H54 (cell line): ENCODE data around the gene AK4.
"Not testable (repeated sequence)": the region's sequence is repeated elsewhere in the genome, so short reads cannot be mapped to it uniquely, and the experiment has no call there.

Experiments
- DNase-seq: peaks from one replicate; pipeline ENCODE4 v3.0.0; 2011; ENCODE audit warnings: low spot score, mixed read lengths; ENCODE audit not compliant: insufficient read length
- FAIRE-seq: peaks from 3 replicates; lab custom pipeline; 2011; peaks lifted over from hg19 to GRCh38; lab: Jason Lieb, UNC
- POLR2A ChIP-seq: IDR thresholded peaks from 2 replicates; pipeline ENCODE4 v1.6.1; 2011; ENCODE audit warnings: low read depth, mild to moderate bottlenecking, low read length

Gene AK4

DNA sequence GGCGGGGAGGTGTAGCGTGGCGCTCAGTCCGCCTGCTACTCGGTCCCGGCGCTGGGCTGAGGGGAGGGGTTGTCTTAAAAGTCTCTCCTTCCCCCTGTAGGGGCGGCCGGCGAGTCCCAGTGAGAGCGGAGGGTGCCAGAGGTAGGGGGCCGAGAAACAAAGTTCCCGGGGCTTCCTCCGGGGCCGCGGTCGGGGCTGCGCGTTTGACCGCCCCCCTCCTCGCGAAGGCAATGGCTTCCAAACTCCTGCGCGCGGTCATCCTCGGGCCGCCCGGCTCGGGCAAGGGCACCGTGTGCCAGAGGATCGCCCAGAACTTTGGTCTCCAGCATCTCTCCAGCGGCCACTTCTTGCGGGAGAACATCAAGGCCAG is at the start of gene AK4:
Gene AK4, plus strand, starts transcription at position 26 of the 370 bp plus-strand sequence. Its CDS starts 205 bp downstream, at position 231.
- FAIRE-seq, result not testable (repeated sequence)

DNA sequence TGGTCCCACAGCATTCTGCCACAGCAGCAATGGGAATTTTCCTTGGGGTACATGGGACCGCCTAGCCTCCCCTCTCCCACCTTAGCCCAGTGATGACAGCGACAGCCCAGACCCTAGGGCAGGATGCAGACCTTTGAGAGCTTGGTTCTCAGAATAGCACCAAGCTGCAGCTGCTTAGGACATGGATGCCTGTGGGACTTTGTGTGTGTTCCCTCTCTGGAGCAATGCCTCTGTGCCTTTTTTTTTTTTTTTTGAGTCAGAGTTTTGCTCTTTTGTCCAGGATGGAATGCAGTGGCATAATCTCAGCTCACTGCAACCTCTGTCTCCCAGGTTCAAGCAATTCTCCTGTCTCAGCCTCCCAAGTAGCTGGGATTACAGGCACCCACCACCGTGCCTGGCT is 44.2 kb upstream of the AK4 start:
- DNase-seq (no peak), FAIRE-seq (no peak)
- TF ChIP-seq POLR2A, result no peak

More for the DNA sequence above, at the start of gene AK4:
- DNase-seq, result not testable (repeated sequence)

DNA sequence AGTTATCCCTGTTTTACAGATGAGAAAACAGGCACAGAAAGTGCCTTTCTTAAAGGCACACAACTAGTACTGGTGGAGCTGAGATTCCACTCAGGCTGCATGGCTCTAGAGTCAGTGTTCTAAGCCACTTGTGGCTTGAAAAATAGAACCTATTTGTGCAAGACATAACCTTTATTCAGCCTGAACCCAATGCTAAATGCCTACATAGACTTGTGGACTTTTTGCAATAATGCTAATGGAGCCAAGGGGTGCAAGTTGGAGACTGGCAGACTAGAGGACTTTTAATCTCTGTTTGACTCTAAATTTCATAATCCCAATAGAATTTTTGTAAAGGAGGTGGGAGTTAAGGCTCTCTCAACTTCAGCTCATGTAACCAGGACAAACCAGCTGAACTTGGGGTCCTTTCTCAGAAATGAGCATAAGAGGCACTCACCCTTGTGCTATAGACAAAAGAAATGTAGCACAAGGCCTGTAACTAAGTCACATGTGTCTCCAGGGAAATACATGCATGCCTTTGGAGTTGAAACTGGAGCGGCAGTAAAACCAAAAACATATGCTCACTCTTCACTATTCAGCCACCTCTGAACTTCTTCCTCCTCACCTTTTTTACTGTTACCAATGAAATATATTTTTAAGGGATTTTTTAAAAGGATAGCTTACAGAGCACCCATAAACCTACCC is 43.0 kb upstream of the AK4 start:
- FAIRE-seq, result no peak
- no peak for DNase-seq
- TF ChIP-seq POLR2A, result no peak

DNA sequence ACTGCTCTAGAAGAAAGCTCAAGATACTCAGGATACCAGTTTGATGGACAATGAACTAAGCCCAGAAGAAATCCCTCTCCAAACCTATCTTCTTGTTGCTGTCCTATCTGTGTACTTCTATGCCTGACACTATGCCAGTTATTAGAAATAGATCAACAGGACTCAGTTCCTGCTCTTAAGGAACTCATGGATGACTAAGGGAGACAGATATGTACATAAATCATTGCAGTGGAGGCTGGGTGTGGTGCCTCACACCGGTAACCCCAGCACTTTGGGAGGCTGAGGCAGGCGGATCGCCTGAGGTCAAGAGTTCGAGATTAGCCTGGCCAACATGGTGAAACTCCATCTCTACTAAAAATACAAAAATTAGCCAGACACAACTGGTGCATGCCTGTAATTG is 42.4 kb upstream of the AK4 start:
- DNase-seq (no peak), FAIRE-seq (no peak)
- no peak for TF ChIP-seq POLR2A

DNA sequence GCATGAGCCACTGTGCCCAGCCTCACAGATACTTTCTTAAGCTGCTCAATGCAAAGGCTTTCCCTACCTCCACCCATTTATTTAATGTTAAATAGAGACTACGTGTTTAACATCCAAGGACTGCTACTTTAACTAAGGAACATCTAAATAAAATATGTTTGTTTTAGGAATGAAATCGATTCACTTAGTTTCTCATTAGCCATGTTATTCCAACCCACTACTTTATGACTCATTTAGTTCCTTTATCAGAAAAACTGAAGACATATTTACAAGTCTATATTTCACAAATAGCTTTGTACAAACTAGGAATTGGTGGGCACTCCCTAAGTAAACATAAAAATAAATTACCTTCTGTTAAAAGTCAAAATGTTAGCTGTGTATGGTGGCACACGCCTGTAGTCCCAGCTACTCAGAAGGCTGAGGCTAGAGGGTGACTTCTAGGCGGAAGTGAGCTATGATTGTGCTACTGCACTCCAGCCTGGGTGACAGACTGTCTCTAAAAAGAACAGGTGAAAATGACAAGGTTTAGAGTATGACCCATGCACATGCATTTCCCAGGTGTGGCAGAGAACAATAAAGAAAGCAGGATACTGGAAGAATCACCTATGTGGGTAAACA is 39.9 kb upstream of the AK4 start:
- no peak for TF ChIP-seq POLR2A
- FAIRE-seq, result no peak
- DNase-seq, result no peak

DNA sequence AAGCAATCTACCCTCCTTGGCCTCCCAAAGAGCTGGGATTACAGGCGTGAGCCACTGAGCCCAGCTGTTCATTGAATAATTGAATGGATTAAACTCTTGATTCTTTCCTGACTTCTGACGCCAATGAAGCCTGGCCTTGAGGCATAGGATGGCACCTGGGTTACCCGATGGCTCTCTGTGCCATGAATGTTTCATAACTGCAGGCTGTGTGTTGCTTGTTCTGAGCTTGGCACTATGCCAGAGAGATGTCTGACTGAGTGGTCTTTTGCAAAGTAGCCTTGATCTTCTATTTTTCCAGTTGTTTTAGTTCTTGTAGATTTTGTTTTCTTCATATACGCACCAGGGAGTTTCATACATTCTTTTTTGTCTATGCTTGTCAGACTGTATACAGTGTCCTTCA is 38.5 kb upstream of the AK4 start:
- no peak for TF ChIP-seq POLR2A
- FAIRE-seq (no peak), DNase-seq (no peak)

DNA sequence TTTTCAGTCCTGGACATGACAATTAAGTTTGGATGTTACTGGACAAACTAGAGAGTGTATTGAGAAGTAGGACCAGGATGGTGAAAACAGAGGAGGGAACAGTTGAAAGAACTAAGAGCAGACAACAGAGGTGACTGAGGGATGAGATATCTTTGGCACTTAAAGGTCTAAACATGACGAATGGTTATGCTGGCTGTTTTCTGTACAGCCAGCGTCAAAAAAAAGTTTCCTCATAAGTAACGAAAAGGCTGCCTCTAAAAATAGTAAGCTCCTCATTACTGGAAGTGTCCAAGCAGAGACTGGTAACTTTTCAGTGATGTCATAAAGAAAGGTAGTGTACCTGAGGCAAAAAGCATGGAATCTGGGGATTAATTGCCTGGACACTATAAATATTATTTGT is 35.2 kb upstream of the AK4 start:
- DNase-seq (no peak), FAIRE-seq (no peak)
- no peak for TF ChIP-seq POLR2A

DNA sequence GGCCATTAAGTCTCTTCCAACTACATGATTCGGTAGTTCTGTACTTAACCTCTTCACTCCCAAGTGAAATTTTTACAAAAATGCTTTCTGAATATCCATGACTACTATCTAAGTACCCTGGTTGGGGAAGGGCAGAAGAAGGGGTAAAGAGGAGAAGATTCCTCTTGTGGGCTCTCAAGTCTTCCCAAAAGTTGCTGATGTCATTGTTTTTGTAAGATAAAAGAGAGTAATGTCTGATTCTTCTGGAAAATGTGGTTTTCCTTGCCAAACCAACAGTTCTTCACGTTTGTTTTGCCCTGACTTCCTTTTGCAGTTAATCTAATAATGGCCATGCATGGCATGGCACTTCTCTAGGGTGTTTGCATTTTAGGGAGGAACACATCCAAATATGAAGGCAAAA is 34.7 kb upstream of the AK4 start:
- DNase-seq, result no peak
- no peak for TF ChIP-seq POLR2A
- no peak for FAIRE-seq

DNA sequence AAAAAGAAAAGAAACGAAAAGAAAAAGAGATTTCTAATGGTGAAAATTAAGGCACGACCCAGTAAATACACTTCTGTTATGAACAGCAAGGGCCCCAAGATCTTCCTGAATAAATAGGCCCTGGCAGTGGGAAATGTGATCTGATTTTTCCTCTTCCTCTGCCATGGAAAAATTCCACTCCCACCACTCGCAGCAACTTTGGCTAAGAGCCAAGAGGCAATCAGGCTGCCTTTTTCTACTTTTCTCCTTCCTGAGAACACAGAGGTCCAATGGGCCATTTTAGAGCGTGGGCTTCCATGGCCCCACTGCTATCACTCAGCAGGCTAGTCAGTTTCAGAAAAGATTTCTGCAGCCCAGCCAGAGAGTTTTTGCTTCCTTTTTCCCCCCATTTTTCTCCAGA is 33.7 kb upstream of the AK4 start:
- no peak for FAIRE-seq

DNA sequence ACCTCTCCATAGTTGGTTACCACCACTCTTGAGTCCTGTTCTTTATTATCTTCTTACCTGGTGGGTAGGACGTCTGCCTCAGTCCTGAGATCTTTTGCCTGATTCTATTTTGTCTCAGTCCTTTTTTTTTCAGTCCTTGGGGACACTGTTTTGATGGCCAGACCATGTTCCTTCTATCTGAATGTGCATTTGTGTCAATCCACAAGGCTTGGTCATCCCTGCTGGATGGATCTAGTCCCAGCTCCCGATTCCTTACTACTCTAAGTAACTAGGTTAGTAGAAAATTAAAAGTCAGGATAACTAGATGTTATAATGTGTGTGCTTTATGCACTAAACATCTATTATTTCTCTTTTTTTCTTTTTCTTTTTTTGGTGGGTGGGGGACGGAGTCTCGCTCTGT is 28.1 kb upstream of the AK4 start:
- FAIRE-seq, result peak; percentile 45
- no peak for DNase-seq
- no peak for TF ChIP-seq POLR2A

More for the DNA sequence above, 33.7 kb upstream of the AK4 start:
- DNase-seq, result no peak
- TF ChIP-seq POLR2A, result no peak

DNA sequence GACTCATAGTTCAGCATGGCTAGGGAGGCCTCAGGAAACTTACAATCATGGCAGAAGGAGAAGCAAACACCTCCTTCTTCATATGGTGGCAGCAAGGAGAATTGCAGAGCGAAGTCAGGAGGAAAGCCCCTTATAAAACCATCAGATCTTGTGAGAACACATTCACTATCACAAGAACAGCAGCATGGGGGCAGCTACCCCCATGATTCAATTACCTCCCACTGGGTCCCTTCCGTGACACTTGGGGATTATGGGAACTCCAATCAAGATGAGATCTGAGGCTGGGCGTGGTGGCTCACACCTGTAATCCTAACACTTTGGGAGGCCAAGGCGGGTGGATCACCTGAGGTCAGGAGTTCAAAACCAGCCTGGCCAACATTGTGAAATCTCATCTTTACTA is 18.9 kb upstream of the AK4 start:
- not testable (repeated sequence) for FAIRE-seq, DNase-seq

DNA sequence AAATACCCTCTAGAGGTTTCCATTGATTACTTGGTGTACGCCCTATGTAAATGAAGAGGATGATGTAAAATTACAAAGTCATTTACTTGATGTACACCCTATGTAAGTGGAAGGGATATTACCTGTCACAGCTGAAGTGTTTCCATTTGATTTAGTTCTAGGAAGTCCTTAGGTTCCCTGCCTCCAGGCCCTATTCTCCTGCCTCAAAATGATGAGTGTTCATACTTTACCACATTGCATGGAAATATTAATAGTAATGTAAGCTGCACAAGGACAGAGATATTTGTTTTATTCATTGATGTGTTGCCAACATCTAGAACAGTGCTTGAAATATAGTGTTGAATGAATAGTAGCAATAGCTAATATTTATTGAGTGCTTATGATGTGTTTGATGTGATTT is 9.5 kb upstream of the AK4 start:
- FAIRE-seq, result no peak
- TF ChIP-seq POLR2A, result no peak

DNA sequence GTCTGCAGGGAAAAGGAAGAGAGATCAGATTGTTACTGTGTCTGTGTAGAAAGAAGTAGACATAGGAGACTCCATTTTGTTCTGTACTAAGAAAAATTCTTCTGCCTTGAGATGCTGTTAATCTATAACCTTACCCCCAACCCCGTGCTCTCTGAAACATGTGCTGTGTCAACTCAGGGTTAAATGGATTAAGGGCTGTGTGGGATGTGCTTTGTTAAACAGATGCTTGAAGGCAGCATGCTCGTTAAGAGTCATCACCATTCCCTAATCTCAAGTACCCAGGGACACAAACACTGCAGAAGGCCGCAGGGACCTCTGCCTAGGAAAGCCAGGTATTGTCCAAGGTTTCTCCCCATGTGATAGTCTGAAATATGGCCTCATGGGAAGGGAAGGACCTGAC is 8.2 kb upstream of the AK4 start:
- DNase-seq, FAIRE-seq: not testable (repeated sequence)

More for the DNA sequence above, 9.5 kb upstream of the AK4 start:
- no peak for DNase-seq

DNA sequence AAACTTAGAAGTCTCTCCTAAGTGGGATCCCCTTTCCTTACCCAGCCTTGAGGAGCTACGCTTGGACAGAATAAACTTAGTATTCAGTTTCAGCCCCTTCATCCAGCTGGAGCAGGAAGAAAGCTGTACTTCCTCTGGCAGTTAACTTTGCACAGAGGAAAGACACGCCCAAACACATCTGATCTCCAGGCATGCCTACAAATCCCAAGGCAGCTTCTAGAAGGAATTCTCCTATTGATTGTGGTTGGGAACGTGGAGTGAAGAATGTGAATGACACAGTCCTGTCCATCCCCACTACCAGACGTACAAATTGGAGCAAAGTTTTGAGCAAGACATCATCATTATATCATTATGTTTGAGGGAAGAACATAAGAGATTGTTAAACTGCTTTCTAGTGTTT is 6.6 kb upstream of the AK4 start:
- FAIRE-seq (peak; percentile 85), DNase-seq (peak; percentile 11)
- no peak for TF ChIP-seq POLR2A

DNA sequence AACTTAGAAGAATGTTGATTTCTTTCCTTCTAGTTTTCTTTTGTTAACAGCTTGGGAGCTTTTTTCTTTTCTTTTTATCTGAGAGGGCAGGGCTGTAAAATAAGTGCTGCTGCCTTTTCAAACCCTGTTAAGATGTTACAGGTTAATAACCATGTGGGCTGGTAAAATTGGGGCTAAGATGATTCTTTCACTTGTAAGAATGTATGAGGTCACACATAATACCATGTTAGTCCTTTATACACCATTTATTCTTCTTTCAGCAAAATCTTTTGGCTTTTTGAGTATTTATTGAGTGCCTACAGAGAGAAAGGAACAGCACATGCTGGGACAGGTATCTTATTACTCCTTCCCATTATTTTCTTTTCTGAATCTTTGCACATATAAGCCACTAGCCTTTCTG is 6.1 kb upstream of the AK4 start:
- TF ChIP-seq POLR2A, result no peak
- DNase-seq (no peak), FAIRE-seq (no peak)

DNA sequence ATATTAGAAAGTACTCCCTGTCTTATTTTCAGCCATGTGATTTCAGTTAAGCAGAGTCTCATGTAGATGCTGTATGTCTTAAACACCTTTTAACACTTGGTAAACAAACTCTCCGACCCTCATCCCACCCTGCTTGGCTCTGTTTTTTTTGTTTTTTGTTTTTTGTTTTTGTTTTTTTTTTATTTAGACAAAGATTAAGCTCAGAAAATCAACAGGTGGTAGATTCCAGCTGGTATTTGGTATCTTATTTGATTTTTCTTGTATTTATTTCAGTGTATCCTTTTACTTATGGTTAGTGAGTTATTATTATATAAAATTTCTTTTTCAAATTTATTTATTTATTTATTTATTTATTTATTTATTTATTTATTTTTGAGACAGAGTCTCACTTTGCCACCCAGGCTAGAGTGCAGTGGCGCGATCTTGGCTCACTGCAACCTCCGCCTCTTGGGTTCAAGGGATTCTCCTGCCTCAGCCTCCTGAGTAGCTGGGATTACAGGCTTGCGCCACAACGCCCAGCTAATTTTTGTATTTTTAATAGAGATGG is 4.8 kb upstream of the AK4 start:
- FAIRE-seq, DNase-seq: not testable (repeated sequence)
